GM12875 (cell line): Measurements from ENCODE around the gene PCDH11Y.
"Not testable (repeated sequence)": the region's sequence is repeated elsewhere in the genome, so short reads cannot be mapped to it uniquely, and the experiment has no call there.

Source experiments
- H3K4me3 ChIP-seq: one replicate; pipeline ENCODE4 v1.5.1; 2011; ENCODE audit warnings: low read depth, low read length, control low read depth

The PCDH11Y gene, protein sequence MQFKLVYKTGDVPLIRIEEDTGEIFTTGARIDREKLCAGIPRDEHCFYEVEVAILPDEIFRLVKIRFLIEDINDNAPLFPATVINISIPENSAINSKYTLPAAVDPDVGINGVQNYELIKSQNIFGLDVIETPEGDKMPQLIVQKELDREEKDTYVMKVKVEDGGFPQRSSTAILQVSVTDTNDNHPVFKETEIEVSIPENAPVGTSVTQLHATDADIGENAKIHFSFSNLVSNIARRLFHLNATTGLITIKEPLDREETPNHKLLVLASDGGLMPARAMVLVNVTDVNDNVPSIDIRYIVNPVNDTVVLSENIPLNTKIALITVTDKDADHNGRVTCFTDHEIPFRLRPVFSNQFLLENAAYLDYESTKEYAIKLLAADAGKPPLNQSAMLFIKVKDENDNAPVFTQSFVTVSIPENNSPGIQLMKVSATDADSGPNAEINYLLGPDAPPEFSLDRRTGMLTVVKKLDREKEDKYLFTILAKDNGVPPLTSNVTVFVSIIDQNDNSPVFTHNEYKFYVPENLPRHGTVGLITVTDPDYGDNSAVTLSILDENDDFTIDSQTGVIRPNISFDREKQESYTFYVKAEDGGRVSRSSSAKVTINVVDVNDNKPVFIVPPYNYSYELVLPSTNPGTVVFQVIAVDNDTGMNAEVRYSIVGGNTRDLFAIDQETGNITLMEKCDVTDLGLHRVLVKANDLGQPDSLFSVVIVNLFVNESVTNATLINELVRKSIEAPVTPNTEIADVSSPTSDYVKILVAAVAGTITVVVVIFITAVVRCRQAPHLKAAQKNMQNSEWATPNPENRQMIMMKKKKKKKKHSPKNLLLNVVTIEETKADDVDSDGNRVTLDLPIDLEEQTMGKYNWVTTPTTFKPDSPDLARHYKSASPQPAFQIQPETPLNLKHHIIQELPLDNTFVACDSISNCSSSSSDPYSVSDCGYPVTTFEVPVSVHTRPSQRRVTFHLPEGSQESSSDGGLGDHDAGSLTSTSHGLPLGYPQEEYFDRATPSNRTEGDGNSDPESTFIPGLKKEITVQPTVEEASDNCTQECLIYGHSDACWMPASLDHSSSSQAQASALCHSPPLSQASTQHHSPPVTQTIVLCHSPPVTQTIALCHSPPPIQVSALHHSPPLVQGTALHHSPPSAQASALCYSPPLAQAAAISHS (N-terminal part only)

GRCh38 chrY:5000057-5000456, at the start of gene PCDH11Y:
TSS of gene PCDH11Y (plus strand) at chrY:5000296. CDS start at chrY:5057100, 56,804 bp downstream.
- H3K4me3 ChIP-seq: not testable (repeated sequence)

DNA sequence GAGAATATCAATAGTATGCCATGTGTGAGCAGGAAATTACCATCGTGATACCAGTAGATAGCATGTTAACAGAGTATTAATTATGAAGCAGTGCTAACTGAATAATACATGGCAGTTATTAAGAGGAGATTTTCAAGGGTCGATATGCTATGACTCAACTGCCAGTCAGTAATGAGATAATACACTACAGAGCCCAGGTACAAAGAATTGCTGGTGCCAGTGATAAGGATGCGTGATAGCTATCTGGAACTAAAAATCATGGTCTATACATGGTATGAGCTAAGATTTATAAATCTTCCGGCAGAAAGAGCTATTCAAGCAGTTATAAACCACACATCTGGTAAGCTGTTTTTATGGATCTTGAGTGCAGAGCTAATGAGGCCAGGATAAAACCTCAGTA, 32.2 kb upstream of the PCDH11Y start:
- H3K4me3 ChIP-seq: not testable (repeated sequence)

- H3K4me3 ChIP-seq: not testable (repeated sequence)
These were observed 8.2 kb upstream of the PCDH11Y start for GRCh38 chrY:4991743-4992400.

- not testable (repeated sequence) for H3K4me3 ChIP-seq
These were observed 5.2 kb upstream of the PCDH11Y start for GRCh38 chrY:4994892-4995291.

GRCh38 chrY:5002476-5003184, 2.5 kb downstream of the PCDH11Y start:
- H3K4me3 ChIP-seq: not testable (repeated sequence)

- H3K4me3 ChIP-seq: not testable (repeated sequence)
These were observed 39.0 kb downstream of the PCDH11Y start for GRCh38 chrY:5038972-5039523.

DNA sequence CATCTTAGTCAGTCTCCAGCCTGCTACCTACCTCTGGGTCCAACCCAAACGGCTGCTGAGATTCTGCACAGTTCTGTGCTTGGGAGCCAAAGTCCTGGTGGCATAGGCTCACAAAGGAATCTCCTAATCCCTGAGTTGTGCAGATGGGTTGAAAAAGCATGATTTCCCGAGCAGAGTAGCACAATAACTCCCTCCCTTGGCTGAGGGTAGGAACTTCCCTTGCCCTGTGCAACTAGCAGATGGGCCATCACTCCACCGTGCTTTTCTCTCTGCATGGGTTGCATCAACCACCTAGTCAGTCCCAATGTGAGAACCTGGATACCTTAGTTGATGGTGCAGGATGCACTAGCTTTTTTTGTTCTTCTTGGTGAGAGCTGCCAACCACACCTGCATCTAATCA, 82.9 kb downstream of the PCDH11Y start:
- not testable (repeated sequence) for H3K4me3 ChIP-seq

GRCh38 chrY:5182998-5183397, 182.9 kb downstream of the PCDH11Y start:
- not testable (repeated sequence) for H3K4me3 ChIP-seq

DNA sequence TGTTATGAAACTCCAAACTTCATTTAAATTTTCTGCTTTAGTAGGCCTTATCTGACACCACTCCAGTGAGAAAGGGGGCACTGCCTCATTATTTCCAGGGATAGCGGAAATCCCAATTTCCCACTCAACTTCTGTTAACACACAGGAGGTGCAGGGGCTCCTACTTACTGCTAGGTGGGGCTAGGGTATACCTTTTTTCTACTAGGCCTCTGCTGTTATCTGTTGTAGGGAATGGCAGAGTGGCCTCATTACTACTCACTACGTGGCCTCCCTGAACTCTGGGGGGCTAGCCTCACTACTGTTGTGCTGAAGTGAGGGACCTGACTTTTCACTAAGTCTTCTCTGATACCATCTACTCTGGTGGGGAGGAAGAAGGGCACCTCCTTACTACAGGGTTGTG, 215.0 kb downstream of the PCDH11Y start:
- not testable (repeated sequence) for H3K4me3 ChIP-seq

DNA sequence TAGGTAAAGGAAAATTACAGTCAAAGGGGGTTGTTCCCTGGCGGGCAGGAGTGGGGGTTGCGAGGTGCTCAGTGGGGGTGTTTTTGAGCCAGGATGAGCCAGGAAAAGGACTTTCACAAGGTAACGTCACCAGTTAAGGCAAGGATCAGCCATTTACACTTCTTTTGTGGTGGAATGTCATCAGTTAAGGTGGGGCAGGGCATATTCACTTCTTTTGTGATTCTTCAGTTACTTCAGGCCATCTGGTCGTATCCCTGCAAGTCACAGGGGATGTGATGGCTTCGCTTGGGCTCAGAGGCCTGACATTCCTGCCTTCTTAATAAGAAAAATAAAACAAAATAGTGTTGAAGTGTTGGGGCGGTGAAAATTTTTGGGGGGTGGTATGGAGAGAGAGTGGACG, 324.8 kb downstream of the PCDH11Y start:
- not testable (repeated sequence) for H3K4me3 ChIP-seq

- H3K4me3 ChIP-seq: not testable (repeated sequence)
These were observed 342.1 kb downstream of the PCDH11Y start for GRCh38 chrY:5342220-5342619.

- not testable (repeated sequence) for H3K4me3 ChIP-seq
These were observed 543.6 kb downstream of the PCDH11Y start for GRCh38 chrY:5543705-5544104.

GRCh38 chrY:5638589-5638988, 638.5 kb downstream of the PCDH11Y start:
- not testable (repeated sequence) for H3K4me3 ChIP-seq

GRCh38 chrY:5679265-5679664, 679.2 kb downstream of the PCDH11Y start:
- H3K4me3 ChIP-seq: not testable (repeated sequence)

DNA sequence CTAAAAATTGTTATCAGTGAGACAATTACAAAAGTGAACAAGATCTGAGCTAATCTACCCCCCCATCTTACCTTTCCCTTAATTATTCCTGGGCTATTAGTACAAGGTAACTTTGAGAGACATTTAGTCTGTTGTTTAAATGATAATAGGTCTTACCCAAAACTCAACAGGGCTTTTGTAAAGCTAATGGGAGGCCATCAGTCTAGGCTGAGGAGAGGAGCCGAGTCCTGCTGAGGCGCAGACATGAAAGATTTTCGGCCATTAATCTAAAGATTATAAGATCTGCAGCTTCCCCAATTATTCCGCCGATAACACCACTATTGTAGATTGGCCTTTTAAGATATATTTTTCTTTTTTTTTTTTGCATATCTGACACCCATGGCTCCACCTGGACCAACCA, 708.6 kb downstream of the PCDH11Y start:
- not testable (repeated sequence) for H3K4me3 ChIP-seq

DNA sequence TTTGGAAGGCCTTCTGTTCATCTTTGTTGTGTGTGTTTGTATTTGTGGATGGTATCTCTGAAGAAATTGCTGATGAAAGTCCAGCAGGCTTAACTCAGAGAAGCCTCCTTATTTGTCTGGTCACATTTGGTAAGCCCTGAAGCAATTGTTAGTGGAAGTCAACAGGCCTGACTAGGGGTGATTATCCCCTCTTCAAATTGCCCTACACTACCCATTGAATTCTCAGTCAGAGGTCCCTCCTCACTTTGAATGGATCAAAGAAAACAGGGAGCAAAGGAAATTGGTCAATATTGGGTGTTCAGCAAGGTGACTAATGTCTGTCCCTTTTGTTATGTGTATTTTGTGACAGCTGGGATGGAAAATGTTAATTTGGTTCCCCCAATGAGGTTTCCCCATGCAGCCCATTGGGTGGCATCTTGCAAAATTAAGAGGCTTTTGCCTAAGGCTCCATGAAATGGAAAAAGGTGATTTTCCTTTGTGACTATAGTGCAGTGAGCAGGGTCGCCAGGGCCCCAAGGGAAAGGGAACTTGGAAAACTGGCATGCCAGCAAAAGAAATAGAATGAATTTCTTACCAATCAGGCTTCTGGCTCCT, 709.8 kb downstream of the PCDH11Y start:
- not testable (repeated sequence) for H3K4me3 ChIP-seq

- H3K4me3 ChIP-seq: not testable (repeated sequence)
These were observed 761.3 kb downstream of the PCDH11Y start for GRCh38 chrY:5761403-5761802.

DNA sequence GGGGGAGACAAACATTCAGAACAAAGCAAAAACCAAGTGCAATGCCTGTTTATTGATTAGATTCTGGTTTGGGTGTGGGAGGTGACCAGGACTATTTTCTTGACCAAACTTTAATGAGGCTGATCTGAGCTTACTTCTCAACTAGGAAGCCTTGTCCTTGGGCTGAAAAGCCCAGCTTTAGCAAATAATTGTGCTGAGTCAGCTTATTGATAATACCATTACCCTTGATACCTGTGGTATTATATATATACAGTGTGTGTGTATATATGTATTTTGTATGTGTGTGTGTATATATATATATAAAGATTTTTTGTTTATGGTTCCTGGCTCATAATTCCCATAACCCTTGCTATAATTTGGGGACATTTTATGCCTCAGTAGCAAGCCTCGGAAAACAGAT, 776.4 kb downstream of the PCDH11Y start:
- not testable (repeated sequence) for H3K4me3 ChIP-seq
